Activated T-cell treated with anti-CD3 and anti-CD28 coated beads, Interleukin-2, amount 50 U/mL, for 1 hour (primary cell): Measurements from ENCODE around the gene ALX4.

Experiments used
- DNase-seq: peaks from one replicate; pipeline ENCODE4 v3.0.0-alpha.2; 2020

ALX4 gene

GRCh38 chr11:44300844-44301563, 8.9 kb downstream of the ALX4 start:
- no peak for DNase-seq

- no peak for DNase-seq
Measured at GRCh38 chr11:44298862-44299261, 11.1 kb downstream of the ALX4 start.

- no peak for DNase-seq
Measured at GRCh38 chr11:44290208-44290607, 19.7 kb downstream of the ALX4 start.

GRCh38 chr11:44288133-44288526, 21.8 kb downstream of the ALX4 start:
- DNase-seq, result no peak

GRCh38 chr11:44286911-44287310, 23.0 kb downstream of the ALX4 start:
- DNase-seq, result no peak

- peak; percentile 58 for DNase-seq
Measured at GRCh38 chr11:44286268-44286880, 23.6 kb downstream of the ALX4 start.

- no peak for DNase-seq
Measured at GRCh38 chr11:44285756-44286155, 24.2 kb downstream of the ALX4 start.

GRCh38 chr11:44282620-44283019, 27.3 kb downstream of the ALX4 start:
- no peak for DNase-seq

GRCh38 chr11:44281151-44281550, 28.8 kb downstream of the ALX4 start:
- DNase-seq, result no peak

GRCh38 chr11:44280257-44280656, 29.7 kb downstream of the ALX4 start:
- no peak for DNase-seq

- no peak for DNase-seq
Measured at GRCh38 chr11:44279483-44279882, 30.5 kb downstream of the ALX4 start.

GRCh38 chr11:44277196-44278090, 32.5 kb downstream of the ALX4 start:
- no peak for DNase-seq

GRCh38 chr11:44275961-44276550, 33.9 kb downstream of the ALX4 start:
- DNase-seq, result no peak

GRCh38 chr11:44275241-44275640, 34.7 kb downstream of the ALX4 start:
- DNase-seq, result no peak

GRCh38 chr11:44274404-44274803, 35.5 kb downstream of the ALX4 start:
- no peak for DNase-seq

GRCh38 chr11:44271286-44271685, 38.7 kb downstream of the ALX4 start:
- no peak for DNase-seq

GRCh38 chr11:44270403-44271273, 39.3 kb downstream of the ALX4 start:
- no peak for DNase-seq

GRCh38 chr11:44269369-44270351, 40.3 kb downstream of the ALX4 start:
- no peak for DNase-seq

GRCh38 chr11:44268614-44269080, 41.3 kb downstream of the ALX4 start:
- DNase-seq, result no peak

GRCh38 chr11:44267750-44268613, 42.0 kb downstream of the ALX4 start:
- DNase-seq, result no peak
